ENCODE data around the gene DFFA.

DNA sequence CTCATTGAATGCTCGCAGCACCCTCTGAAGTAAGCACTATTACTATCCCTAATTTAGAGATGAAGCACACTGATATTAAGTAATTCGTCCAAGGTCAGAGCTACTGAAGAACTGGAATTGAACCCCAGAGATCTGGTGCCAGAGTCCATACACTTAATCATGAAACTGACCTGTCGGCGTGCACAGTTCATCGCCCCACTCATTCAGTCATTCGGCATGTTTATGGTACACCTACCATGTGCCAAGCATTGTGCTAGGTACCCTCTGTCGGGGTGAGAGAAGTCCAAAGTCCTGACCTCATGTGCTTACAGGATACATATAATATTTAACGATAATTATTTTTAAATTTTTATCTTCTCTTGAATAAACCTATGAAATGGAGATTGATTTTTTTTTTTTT is 47.7 kb downstream of the DFFA start:
- TF ChIP-seq CTCF (IDR thresholded peaks at IDR 0.05) (no peak), POLR2AphosphoS5 (IDR thresholded peaks at IDR 0.05) (no peak), POLR2A (IDR thresholded peaks at IDR 0.05) (no peak)

Measured in breast epithelium (tissue), 3 donors.